CD4-positive, CD25-positive, alpha-beta regulatory T cell (primary cell): ENCODE data around the gene XRCC2. TPM values are rescaled to one million over a fixed set of nuclear protein-coding genes. Genes with fewer than 3 reads are reported as not detected.
"Not testable (repeated sequence)": the region's sequence is repeated elsewhere in the genome, so short reads cannot be mapped to it uniquely, and the experiment has no call there.

Source experiments
- ATAC-seq, 2 donors: fragments of 150-1000 bp; cut with Tn5 transposase; one replicate each; pipeline ENCODE4 v1.10.0; 2021; ENCODE audit warnings: low read depth in 2 of 2, moderate number of reproducible peaks in 2 of 2, moderate library complexity in 1 of 2
- DNase-seq, 3 donors: peaks; one replicate each; pipeline versions ENCODE4 v3.0.0 to v3.0.0-alpha.2; 2012 to 2022; ENCODE audit warnings: mixed read lengths in 1 of 3
- H3K27ac ChIP-seq: one replicate; pipeline ENCODE4 v1.7.0; 2013; ENCODE audit warnings: mild to moderate bottlenecking, low read length; ENCODE audit not compliant: insufficient read depth, poor library complexity, severe bottlenecking
- H3K27me3 ChIP-seq: one replicate; pipeline ENCODE4 v1.7.0; 2013; ENCODE audit warnings: low read length; ENCODE audit not compliant: control insufficient read depth, insufficient read depth
- H3K36me3 ChIP-seq: one replicate; pipeline ENCODE4 v1.7.0; 2013; ENCODE audit warnings: mild to moderate bottlenecking, low read length, moderate library complexity; ENCODE audit not compliant: control insufficient read depth, insufficient read depth
- H3K4me1 ChIP-seq: 2 replicates; pipeline ENCODE4 v1.7.0; 2013; ENCODE audit warnings: mild to moderate bottlenecking, low read length; ENCODE audit not compliant: insufficient read depth, control insufficient read depth, poor library complexity, severe bottlenecking
- H3K4me3 ChIP-seq: one replicate; pipeline ENCODE4 v1.7.0; 2013; ENCODE audit warnings: low read depth, mild to moderate bottlenecking, low read length, moderate library complexity
- H3K9me3 ChIP-seq, 2 experiments: 1 replicate in 1 of 2; 2 replicates in 1 of 2; pipeline ENCODE4 v1.7.0; 2013; ENCODE audit warnings: low read length in 2 of 2, mild to moderate bottlenecking in 1 of 2, moderate library complexity in 1 of 2; ENCODE audit not compliant: control insufficient read depth in 2 of 2
- H3K27ac Mint-ChIP-seq, 3 donors: one replicate each; pipeline ENCODE4 v1.8.0; 2020 to 2022; ENCODE audit warnings: mild to moderate bottlenecking in 3 of 3, mixed read lengths in 3 of 3, moderate library complexity in 2 of 3
- H3K27me3 Mint-ChIP-seq: one replicate; pipeline ENCODE4 v1.8.0; 2022; ENCODE audit warnings: mild to moderate bottlenecking, mixed read lengths
- H3K36me3 Mint-ChIP-seq: one replicate; pipeline ENCODE4 v1.8.0; 2020; ENCODE audit warnings: mixed read lengths
- H3K4me1 Mint-ChIP-seq, 4 donors: one replicate each; pipeline ENCODE4 v1.8.0; 2020 to 2022; ENCODE audit warnings: mixed read lengths in 4 of 4, mild to moderate bottlenecking in 1 of 4
- H3K4me3 Mint-ChIP-seq, 4 donors: one replicate each; pipeline ENCODE4 v1.8.0; 2020 to 2022; ENCODE audit warnings: mild to moderate bottlenecking in 4 of 4, mixed read lengths in 4 of 4, moderate library complexity in 3 of 4
- H3K9me3 Mint-ChIP-seq, 7 donors: one replicate each; pipeline ENCODE4 v1.8.0; 2020 to 2022; ENCODE audit warnings: mixed read lengths in 7 of 7, mild to moderate bottlenecking in 3 of 7, moderate library complexity in 2 of 7
- polyA plus RNA-seq, 4 donors: library from polyadenylated mRNA; unstranded; fragments of 300-500 nt; fragmentation: Illumina TruSeq; gene quantifications; one replicate each; pipeline ENCODE4 v1.2.3, GENCODE V29; 2021
- total RNA-seq: library from RNA; stranded (reverse); gene quantifications from one replicate; pipeline ENCODE4 v1.2.3, GENCODE V29; 2022

The XRCC2 gene
- total and polyA plus RNA-seq, 5 donors from 2014 or later, result 0.12 to 1.1 (median 0.36) TPM

GRCh38 chr7:152699079-152699478, 23.1 kb upstream of the XRCC2 start:
- Histone ChIP-seq H3K27me3 (no peaks in the 10 kb centered on the region), H3K4me3 (no peak overlapping the region), H3K4me1 (no peaks in the 10 kb centered on the region), H3K9me3 (peaks cover 0 to 2% of the 10 kb centered on the region in 2 experiments), H3K27ac (no peak overlapping the region), H3K36me3 (no peaks in the 10 kb centered on the region)
- Mint-ChIP-seq H3K4me1 (no peaks in the 10 kb centered on the region), H3K27ac (no peak overlapping the region), H3K9me3 (peaks cover 0 to 5% (median 0%) of the 10 kb centered on the region in 7 donors), H3K27me3 (peaks cover 5% of the 10 kb centered on the region), H3K4me3 (no peak overlapping the region), H3K36me3 (no peaks in the 10 kb centered on the region)
- ATAC-seq, result no peak
- no peak for DNase-seq

GRCh38 chr7:152697268-152697974, 21.5 kb upstream of the XRCC2 start:
- not testable (repeated sequence) for H3K27me3 Mint-ChIP-seq, ATAC-seq, H3K27ac Mint-ChIP-seq, DNase-seq, H3K4me3 ChIP-seq, H3K4me1 Mint-ChIP-seq, H3K36me3 Mint-ChIP-seq, H3K27ac ChIP-seq, H3K9me3 ChIP-seq, H3K36me3 ChIP-seq, H3K4me1 ChIP-seq, H3K4me3 Mint-ChIP-seq, H3K9me3 Mint-ChIP-seq, H3K27me3 ChIP-seq

GRCh38 chr7:152692196-152692595, 16.3 kb upstream of the XRCC2 start:
- not testable (repeated sequence) for H3K27me3 Mint-ChIP-seq, H3K27me3 ChIP-seq, H3K4me1 Mint-ChIP-seq, H3K36me3 Mint-ChIP-seq, H3K4me1 ChIP-seq, H3K36me3 ChIP-seq, H3K27ac ChIP-seq, H3K4me3 Mint-ChIP-seq, H3K4me3 ChIP-seq, H3K9me3 ChIP-seq, ATAC-seq, H3K27ac Mint-ChIP-seq, DNase-seq, H3K9me3 Mint-ChIP-seq

GRCh38 chr7:152683297-152683696, 7.4 kb upstream of the XRCC2 start:
- H3K4me3 Mint-ChIP-seq, result no peak overlapping the region
- H3K4me1 ChIP-seq, result no peaks in the 10 kb centered on the region
- H3K4me1 Mint-ChIP-seq, result no peaks in the 10 kb centered on the region
- no peak overlapping the region for H3K27ac Mint-ChIP-seq
- H3K27me3 ChIP-seq, result no peaks in the 10 kb centered on the region
- no peaks in the 10 kb centered on the region for H3K36me3 Mint-ChIP-seq
- H3K9me3 Mint-ChIP-seq, result peaks cover 0 to 1% (median 0%) of the 10 kb centered on the region in 7 donors
- H3K36me3 ChIP-seq, result no peaks in the 10 kb centered on the region
- ATAC-seq (no peak), DNase-seq (no peak)
- no peaks in the 10 kb centered on the region for H3K9me3 ChIP-seq
- H3K4me3 ChIP-seq, result no peak overlapping the region
- H3K27ac ChIP-seq, result no peak overlapping the region
- no peaks in the 10 kb centered on the region for H3K27me3 Mint-ChIP-seq

- Mint-ChIP-seq H3K4me1 (peaks cover 8 to 13% (median 10%) of the 10 kb centered on the region in 4 donors), H3K36me3 (no peaks in the 10 kb centered on the region), H3K9me3 (peaks cover 0 to 1% (median 0%) of the 10 kb centered on the region in 7 donors), H3K27me3 (peaks cover 5% of the 10 kb centered on the region), H3K27ac (peak overlapping the region in 2 of 3 donors; percentile 42 to 94), H3K4me3 (peak overlapping the region; percentile 46 to 87 (median 70))
- Histone ChIP-seq H3K9me3 (no peaks in the 10 kb centered on the region), H3K4me3 (no peak overlapping the region), H3K27ac (no peak overlapping the region), H3K27me3 (no peaks in the 10 kb centered on the region), H3K4me1 (peaks cover 8% of the 10 kb centered on the region), H3K36me3 (no peaks in the 10 kb centered on the region)
- DNase-seq (no peak), ATAC-seq (no peak)
Observed at GRCh38 chr7:152677808-152678670, 2.1 kb upstream of the XRCC2 start.

GRCh38 chr7:152674860-152675758, 832 bp downstream of the XRCC2 start:
- peak overlapping the region; percentile 69 for H3K4me3 ChIP-seq
- peaks cover 5% of the 10 kb centered on the region for H3K27me3 Mint-ChIP-seq

GRCh38 chr7:152673897-152674296, 2.0 kb downstream of the XRCC2 start:
- no peak for DNase-seq
- H3K4me3 Mint-ChIP-seq, result no peak overlapping the region
- Histone ChIP-seq H3K4me3 (no peak overlapping the region), H3K36me3 (no peaks in the 10 kb centered on the region), H3K27me3 (no peaks in the 10 kb centered on the region), H3K9me3 (no peaks in the 10 kb centered on the region), H3K4me1 (peaks cover 8% of the 10 kb centered on the region), H3K27ac (no peak overlapping the region)
- no peaks in the 10 kb centered on the region for H3K36me3 Mint-ChIP-seq
- ATAC-seq, result no peak
- peaks cover 8 to 18% (median 10%) of the 10 kb centered on the region in 4 donors for H3K4me1 Mint-ChIP-seq
- peaks cover 0 to 1% (median 0%) of the 10 kb centered on the region in 7 donors for H3K9me3 Mint-ChIP-seq
- no peak overlapping the region for H3K27ac Mint-ChIP-seq
- H3K27me3 Mint-ChIP-seq, result peaks cover 5% of the 10 kb centered on the region

More at GRCh38 chr7:152674860-152675758, 832 bp downstream of the XRCC2 start:
- ATAC-seq, result no peak
- H3K27ac ChIP-seq, result peak overlapping the region; percentile 90
- no peak for DNase-seq
- Mint-ChIP-seq H3K27ac (peak overlapping the region in 2 of 3 donors; percentile 85 to 94), H3K9me3 (peaks cover 0 to 1% (median 0%) of the 10 kb centered on the region in 7 donors), H3K4me3 (peak overlapping the region; percentile 87 to 100 (median 98)), H3K36me3 (no peaks in the 10 kb centered on the region), H3K4me1 (peaks cover 8 to 15% (median 10%) of the 10 kb centered on the region in 4 donors)
- H3K4me1 ChIP-seq, result peaks cover 8% of the 10 kb centered on the region
- H3K9me3 ChIP-seq, result no peaks in the 10 kb centered on the region
- H3K27me3 ChIP-seq, result no peaks in the 10 kb centered on the region
- no peaks in the 10 kb centered on the region for H3K36me3 ChIP-seq
